HG02870 (cell line): Measurements from ENCODE around the gene CHAF1A.

ENCODE experiments used
- ATAC-seq: cut with Tn5 transposase; IDR thresholded peaks from one replicate; pipeline ENCODE4 v1.9.1; 2021; ENCODE audit warnings: mild to moderate bottlenecking, moderate library complexity; ENCODE audit not compliant: unreplicated experiment

Gene CHAF1A, protein sequence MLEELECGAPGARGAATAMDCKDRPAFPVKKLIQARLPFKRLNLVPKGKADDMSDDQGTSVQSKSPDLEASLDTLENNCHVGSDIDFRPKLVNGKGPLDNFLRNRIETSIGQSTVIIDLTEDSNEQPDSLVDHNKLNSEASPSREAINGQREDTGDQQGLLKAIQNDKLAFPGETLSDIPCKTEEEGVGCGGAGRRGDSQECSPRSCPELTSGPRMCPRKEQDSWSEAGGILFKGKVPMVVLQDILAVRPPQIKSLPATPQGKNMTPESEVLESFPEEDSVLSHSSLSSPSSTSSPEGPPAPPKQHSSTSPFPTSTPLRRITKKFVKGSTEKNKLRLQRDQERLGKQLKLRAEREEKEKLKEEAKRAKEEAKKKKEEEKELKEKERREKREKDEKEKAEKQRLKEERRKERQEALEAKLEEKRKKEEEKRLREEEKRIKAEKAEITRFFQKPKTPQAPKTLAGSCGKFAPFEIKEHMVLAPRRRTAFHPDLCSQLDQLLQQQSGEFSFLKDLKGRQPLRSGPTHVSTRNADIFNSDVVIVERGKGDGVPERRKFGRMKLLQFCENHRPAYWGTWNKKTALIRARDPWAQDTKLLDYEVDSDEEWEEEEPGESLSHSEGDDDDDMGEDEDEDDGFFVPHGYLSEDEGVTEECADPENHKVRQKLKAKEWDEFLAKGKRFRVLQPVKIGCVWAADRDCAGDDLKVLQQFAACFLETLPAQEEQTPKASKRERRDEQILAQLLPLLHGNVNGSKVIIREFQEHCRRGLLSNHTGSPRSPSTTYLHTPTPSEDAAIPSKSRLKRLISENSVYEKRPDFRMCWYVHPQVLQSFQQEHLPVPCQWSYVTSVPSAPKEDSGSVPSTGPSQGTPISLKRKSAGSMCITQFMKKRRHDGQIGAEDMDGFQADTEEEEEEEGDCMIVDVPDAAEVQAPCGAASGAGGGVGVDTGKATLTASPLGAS

DNA sequence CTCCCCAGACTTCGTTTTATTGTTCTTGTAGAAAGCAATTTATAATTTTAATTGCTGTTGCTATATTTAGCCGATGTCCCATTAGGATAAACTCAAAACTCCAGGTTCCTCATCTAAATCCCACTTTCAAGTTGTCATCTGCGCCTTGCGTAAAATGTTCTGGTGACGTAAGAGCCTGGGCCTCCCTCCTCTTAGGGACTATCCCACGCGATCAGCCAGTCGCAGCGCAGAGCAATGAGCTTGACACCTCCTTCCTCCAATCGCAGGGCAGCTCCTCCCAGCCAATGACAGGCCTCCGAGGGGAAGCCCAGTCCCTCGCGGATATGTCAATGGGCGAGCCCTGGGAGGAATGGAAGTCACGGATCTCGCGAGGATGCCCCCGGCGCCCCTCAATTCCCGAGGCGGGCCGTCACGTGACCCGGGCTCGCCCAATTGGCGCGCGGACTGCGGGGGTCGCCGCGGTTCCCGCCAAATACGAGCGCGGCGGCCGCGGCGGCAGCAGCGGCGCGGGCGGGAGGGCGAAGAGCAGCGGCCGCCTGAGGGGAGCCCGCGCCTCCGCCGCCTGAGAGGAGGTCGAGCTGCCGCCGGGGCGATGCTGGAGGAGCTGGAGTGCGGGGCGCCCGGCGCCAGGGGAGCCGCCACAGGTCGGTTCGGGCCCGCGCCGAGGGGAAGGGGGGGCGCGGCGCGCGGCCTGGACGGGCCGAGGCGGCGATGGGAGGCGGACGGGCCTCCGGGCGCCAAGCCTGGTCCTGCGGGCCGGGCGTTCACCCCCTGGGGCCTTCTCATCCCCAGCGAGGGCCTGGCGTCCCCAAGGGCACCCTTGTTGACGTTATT is at the start of gene CHAF1A:
CHAF1A (plus strand) TSS at position 470 of the 834 bp plus-strand sequence; CDS start at position 593, 123 bp downstream.
- peak; percentile 86 for ATAC-seq

DNA sequence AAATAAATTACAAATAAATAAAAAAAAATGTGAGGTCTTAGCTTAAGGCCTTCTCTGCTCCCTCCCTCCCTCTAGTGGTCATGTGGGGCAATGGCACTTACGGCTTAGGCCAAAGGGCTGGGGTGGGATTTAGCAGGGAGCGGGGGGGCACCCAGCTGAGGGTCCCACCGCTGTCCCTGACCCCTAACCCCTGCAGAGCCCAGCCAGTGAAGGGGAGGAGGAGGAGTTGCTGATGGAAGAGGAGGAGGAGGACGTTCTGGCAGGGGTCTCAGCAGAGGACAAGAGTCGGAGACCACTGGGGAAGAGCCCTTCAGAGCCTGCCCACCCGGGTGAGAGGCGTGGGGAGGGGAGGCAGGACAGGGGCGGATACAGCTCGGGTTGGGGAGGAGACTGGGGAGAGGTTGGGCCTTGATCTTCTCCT is 49.7 kb upstream of the CHAF1A start:
- ATAC-seq: no peak

DNA sequence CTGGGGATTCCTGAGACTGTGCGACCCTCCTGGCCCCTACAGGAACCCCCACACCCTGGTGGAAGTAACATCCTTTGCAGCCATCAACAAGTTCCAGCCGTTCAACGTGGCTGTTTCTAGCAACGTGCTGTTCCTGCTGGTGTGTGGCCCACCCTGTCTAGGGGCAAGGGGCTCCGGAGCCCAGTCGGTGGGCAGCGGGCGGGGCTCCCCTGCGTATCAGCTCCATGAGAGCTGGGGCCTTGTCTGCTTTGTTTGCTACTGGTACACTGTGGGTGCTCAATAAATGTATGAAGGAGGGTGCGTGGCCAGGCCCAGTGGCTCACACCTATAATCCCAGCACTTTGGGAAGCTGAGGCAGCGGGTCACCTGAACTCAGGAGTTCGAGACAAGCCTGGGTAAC is 48.2 kb upstream of the CHAF1A start:
- no peak for ATAC-seq

DNA sequence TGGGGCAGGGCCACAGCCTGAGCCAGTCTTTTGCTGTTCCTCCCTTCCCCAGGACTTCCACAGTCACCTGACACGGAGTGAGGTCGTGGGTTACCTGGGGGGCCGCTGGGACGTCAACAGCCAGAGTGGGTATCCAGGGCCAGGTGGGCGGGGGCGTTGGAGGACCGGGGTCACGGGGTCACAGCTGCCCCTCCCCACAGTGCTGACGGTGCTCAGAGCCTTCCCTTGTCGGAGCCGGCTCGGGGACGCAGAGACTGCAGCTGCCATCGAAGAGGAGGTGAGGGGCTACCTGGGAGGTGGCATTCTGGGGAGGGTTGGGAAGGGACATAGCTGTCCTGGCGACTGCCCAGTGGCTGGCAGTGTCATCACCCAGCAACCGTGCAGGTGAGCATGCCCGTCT is 47.5 kb upstream of the CHAF1A start:
- no peak for ATAC-seq

DNA sequence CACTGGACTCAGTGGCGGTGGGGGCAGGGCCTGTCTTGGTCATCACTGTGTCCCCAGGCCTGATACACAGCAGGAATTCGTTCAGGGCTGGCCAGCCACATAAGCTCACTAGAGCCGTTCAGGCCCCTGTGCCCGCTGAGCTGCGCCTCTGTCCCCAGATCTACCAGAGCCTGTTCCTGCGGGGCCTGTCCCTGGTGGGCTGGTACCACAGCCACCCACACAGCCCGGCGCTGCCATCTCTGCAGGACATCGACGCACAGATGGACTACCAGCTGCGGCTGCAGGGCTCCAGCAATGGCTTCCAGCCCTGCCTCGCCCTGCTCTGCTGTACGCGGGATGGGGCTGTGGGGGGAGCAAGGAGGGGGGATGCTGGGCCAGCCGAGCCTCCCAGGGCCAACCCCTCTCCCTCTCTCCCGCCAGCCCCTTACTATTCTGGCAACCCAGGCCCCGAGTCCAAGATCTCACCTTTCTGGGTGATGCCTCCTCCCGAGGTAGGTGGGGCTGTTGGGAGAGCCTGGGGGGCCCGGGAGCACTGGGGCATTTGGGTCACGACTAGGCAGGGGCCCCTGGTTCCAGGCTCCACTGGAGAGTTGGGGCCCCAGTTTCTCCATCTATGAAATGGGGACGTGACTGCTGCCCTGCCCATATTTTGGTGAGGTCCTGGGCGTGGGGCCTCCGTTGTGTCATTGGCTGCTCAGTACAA is 45.2 kb upstream of the CHAF1A start:
- ATAC-seq: no peak

DNA sequence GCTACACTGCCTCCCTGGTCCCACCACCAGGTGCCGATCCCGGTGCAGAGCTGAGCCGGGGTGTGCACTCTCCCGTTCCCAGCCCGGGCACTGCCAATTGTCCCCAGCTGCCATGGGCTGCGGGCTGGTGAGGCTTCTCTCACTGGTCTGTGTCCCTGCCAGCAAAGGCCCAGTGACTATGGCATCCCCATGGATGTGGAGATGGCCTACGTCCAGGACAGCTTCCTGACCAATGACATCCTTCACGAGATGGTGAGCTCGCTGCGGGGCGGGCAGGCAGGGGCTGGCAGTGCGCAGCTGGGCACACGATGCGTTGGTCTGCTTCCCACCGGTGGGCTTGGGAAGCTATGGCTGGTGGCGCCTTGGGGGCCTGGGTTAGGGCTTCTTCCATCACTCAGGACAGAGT is 44.5 kb upstream of the CHAF1A start:
- ATAC-seq: no peak

DNA sequence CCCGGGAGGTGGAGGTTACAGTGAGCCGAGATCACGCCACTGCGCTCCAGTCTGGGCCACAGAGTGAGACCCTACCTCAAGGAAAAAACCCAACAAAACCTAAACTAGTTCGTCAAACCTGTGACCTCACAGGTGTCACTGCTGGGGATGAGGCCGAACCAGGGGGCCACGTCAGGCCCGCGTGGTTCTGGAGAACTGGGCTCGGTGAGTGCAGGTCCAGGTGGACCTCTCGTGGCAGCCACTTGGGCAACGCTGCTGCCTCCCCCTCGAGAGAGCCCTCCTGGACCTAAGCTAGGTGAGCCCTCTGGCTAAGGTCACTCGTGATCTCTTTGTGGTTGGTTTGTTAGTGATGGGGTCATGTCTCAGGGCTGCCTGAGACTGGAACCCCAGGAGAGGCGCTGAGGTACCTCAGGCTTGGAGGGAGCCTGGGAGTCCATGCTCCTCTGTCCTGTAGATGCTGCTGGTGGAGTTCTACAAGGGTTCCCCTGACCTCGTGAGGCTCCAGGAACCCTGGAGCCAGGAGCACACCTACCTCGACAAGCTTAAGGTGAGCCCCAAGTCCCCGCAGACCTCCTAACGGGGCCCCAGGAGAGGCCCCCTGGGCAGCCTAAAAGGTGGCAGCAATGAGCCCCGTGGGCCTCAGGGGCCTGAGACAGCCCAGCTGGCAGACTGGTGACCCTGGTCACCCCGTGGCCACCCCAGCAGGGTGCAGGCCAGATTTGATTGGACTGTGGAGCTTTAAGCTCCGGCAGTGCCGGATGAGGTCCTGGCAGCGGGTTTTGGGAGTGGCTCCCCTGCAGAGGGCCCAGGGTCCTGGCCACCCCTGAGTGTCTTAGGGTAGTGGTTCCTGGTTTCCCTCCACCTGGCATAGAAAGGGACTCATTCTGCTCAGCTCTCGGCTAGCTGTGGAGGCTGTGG is 43.5 kb upstream of the CHAF1A start:
- no peak for ATAC-seq

DNA sequence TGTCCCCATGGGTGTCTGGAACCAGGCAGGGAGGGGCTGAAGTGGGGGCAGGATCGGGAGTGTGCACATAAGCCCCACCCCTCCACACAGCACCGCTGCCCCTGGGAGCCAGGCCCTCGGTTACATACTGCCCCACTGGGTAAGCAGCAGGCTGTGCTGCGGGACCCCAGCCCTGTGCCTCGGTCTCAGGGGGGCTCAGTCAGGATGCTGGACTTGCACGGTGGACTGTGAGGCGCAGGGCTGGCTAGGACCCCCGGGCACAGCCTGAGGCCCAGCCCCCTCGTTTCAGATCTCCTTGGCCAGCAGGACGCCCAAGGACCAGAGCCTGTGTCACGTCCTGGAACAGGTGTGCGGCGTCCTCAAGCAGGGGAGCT is 42.8 kb upstream of the CHAF1A start:
- no peak for ATAC-seq

DNA sequence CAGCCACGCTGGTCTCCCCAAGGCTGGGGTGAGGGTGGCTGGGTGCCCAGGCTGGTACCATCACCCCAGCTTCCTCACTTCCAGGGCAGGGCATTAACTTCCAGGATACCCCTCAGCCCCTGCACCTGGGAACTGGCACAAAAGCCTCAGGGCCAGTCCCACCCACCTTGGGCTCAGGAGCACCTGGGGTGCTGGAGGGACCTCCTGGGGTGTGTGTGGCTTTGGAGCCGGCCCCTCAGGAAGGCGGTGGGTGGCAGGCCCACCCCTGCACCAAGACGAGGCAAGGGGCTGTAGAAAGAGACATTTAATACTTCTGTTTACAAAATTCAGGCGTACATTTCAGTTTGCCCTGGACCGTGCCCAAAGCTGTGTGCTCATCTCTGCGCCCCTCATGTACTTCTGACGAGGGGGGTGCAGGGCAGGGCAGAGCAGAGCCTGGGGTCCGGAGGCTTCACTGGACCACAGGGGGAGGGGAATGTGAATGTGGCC is 42.3 kb upstream of the CHAF1A start:
- ATAC-seq: no peak

DNA sequence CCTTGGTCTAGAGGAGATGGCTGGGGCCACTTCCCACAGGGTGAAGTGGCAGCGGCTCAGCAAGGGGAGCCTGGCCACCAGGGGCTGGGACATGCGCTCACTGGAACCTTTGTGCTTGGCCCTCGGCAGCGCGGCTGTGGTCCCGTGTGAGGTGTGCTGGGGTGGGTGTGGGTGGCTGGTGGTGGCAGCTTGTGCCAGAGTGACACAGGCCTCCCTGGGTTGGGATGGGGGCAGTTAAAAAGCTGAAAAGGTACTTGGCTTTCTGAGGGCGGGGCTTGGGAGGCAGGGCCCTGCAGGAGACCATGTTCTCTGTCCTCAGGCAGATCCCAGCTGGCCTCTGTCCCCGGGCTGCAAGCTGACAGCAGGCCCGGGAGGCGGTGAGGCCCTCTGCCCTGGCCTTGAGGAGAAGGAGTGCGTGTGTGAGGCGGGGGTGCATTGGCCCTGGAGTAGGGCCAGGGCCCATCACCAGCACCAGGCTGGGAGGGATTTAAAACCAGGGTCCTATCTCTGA is 41.7 kb upstream of the CHAF1A start:
- ATAC-seq: no peak

DNA sequence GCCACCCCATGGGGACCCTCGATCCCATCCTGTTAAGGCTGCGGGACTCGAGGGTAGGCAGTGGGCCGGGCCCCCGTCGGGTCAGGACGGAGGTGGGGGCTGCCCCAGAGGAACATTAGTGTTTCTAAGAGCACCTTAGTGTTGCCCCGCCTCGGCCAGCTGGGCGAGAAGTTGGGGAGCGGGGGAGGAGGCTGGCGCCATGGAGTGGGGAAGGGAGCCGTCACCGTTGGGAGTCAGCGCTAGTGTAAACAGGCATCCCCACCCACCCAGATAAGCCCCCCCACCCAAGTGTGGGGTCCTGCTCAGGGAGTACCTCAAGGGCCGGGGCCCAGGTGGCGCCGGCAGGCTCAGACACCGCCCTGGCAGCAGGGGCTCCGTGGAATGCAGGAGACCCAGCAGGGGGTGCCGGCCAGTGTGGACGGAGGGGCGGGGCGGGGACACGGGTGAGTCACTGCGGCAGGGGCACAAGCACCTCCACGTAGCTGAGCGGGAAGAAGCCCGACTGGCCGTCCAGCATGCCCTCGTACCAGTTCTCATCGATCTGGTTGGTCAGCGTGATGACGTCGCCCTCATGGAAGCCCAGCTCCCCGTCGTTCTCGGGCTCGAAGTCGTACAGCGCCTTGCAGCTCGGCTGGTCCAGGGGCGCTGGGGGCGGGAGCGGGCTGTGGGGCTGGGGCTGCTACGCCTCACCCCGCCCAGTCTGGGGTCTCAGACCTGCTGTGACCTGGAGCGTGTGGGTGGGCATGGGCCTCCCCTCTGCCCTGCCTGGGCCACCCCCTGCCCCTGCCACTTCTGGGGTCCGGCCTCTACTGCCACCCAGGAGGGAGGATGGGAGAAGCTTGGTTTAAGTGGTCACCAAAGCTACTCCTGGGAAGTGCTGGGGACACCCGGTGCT is 41.0 kb upstream of the CHAF1A start:
- no peak for ATAC-seq

DNA sequence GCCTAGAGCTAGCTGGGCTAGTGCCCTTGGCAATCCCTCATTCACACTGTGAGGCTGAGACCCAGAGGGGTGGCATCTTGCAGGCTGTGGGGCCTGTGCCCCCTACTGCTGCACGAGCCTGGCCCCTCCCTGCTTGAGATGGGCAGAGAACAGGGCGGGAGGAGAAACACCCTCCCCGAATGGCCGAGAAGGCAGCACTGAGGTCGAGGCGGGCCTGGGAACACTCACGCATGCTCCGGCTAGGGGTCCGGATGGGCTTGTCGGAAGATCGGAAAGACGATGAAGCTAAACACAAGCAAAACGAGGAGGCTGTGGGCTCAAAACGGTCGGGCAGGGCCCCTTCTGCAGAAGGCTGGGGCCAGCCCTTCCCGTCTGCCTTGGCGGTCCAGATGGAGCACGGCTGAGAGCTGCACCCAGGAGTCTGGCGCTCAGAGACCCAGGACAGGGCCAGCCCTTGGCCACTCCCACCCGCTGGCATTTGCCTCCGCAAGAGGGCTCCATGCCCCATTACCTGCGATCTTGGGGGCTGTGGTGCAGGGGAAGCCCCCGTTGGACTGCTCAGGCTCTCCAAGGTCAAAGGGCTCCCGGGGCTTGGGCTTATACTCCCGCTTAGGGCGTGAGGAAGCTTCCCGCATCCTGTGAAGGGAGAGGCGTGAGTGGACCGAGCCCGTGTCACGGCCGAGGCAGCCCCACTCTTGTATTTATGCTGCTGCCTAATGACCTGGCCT is 40.2 kb upstream of the CHAF1A start:
- ATAC-seq: no peak

DNA sequence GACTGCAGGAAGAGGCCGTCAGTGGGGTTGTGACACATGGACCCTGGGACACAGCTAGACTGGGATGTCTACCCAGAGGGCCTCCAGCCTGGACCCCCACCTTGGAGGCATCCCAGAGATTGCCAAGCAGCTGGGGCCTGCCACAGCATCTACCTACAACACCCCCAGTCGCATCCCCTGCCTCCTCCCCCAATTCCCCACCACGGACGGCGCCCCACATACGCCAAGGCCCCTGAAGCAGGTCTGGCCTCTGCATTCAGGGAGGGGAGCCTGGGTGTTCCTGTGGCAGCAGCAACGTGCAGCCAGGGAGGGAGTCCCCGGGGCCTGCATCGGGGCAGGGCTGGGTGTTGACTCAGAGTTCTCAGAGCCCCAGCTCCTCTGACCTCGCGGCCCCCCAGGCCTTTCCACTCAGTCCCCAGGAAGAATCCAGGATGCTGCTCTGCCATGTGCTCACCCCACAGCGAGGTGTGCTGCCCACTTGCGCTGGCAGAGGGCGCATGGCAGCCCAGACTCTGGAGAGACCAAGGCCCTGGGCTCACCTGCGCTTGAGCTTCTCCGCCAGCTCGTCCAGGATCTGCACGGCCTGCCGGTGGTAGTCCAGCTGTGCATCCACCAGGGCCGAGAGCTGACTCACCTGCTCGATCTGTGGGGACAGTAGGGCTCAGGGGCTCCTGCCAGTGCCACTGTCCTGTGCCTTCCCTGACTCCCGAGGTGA is 39.5 kb upstream of the CHAF1A start:
- no peak for ATAC-seq

DNA sequence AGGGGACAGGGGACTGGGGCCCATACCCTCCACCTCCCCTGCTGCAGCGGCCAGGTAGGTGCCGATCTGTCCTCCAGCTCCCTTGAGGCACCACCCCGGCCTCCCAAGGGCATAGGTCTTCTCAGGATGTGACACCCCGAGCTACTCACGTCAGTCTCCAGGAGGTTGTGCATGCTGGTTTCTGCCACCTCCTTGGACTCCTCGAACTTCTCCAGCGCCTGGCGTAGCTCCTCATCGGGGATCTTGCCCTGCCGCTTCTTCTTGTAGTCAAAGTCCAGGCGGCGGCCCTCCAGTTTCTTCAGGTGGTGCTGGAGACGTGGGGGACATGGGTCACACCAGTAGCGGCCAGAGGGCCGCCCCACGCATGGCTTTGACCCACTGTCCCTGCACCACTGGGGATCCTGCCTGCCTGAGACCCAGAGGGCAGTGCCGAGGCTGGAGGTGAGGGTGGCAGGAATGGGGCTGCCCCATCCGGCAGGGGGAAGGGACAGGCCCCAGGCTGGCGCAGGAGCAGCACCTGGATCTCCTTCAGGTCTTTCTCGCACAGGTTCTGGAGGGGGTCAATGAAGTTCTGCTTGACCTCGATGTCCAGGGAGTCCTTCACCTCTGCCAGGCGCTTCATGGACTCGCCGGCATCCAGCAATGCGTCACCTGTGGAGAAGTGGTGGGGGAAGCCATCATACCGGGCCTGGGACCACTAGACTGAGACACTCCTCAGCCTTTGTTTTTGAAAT is 38.7 kb upstream of the CHAF1A start:
- ATAC-seq: no peak

DNA sequence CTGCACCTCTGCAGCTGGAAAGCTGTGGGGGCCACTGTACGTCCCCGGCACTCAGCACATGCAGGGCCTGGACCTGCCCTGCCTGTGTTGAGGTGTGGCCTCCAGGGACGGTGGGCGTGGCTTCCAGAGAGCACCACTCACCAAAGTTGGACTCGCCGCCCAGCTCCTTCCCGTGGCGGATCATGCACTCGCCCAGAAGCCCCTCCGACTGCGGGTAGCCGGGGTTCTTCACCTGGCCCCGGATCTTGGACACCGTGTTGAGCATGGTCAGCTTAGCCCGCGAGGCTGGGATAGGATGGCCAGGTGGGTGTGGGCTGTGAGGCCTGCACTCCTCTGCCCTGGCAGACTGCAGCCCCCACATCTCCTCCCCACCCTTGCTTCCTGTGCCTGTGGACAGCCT is 37.1 kb upstream of the CHAF1A start:
- no peak for ATAC-seq
